Right hindlimb (tissue), 1 donor: ENCODE results near the gene FLRT2.
A peak's percentile ranks its signal among the peaks of the same experiment; 100 is the strongest.

ENCODE experiments used
- DNase-seq: peaks from one replicate; pipeline ENCODE4 v3.0.0-alpha.2; 2018

Gene FLRT2

GRCh38 chr14:85529803-85530574 is at the start of gene FLRT2:
Gene FLRT2, plus strand, starts transcription at chr14:85530144. Its CDS starts 91,371 bp downstream, at chr14:85621515.
- DNase-seq, result peak; percentile 87

GRCh38 chr14:85481471-85481870 is 48.5 kb upstream of the FLRT2 start:
- DNase-seq, result no peak

GRCh38 chr14:85482552-85482951 is 47.4 kb upstream of the FLRT2 start:
- no peak for DNase-seq

GRCh38 chr14:85483037-85483436 is 46.9 kb upstream of the FLRT2 start:
- DNase-seq, result no peak

- DNase-seq, result no peak
These were observed 46.3 kb upstream of the FLRT2 start for GRCh38 chr14:85483652-85484051.

- DNase-seq, result no peak
These were observed 42.7 kb upstream of the FLRT2 start for GRCh38 chr14:85487215-85487614.

- no peak for DNase-seq
These were observed 28.2 kb upstream of the FLRT2 start for GRCh38 chr14:85501751-85502150.

GRCh38 chr14:85508863-85509262 is 21.1 kb upstream of the FLRT2 start:
- DNase-seq, result no peak

GRCh38 chr14:85512451-85512850 is 17.5 kb upstream of the FLRT2 start:
- DNase-seq, result no peak

GRCh38 chr14:85514487-85514886 is 15.5 kb upstream of the FLRT2 start:
- DNase-seq, result no peak

GRCh38 chr14:85516239-85517113 is 13.5 kb upstream of the FLRT2 start:
- DNase-seq, result no peak

- no peak for DNase-seq
These were observed 12.7 kb upstream of the FLRT2 start for GRCh38 chr14:85517114-85517688.

- no peak for DNase-seq
These were observed 10.2 kb upstream of the FLRT2 start for GRCh38 chr14:85519661-85520305.

GRCh38 chr14:85520581-85520980 is 9.4 kb upstream of the FLRT2 start:
- no peak for DNase-seq

GRCh38 chr14:85523624-85524023 is 6.3 kb upstream of the FLRT2 start:
- no peak for DNase-seq

GRCh38 chr14:85527006-85527405 is 2.9 kb upstream of the FLRT2 start:
- no peak for DNase-seq

- DNase-seq, result no peak
These were observed 2.4 kb upstream of the FLRT2 start for GRCh38 chr14:85527445-85528035.

- peak; percentile 77 for DNase-seq
These were observed 1.7 kb upstream of the FLRT2 start for GRCh38 chr14:85528080-85528896.

GRCh38 chr14:85528897-85529631 is 880 bp upstream of the FLRT2 start:
- peak; percentile 74 for DNase-seq

- peak; percentile 39 for DNase-seq
These were observed 682 bp downstream of the FLRT2 start for GRCh38 chr14:85530626-85531025.

GRCh38 chr14:85531141-85531586 is 1.2 kb downstream of the FLRT2 start:
- peak; percentile 88 for DNase-seq
